Naive thymus-derived CD4-positive, alpha-beta T cell (primary cell): Measurements from ENCODE around the gene TREML4. TPM values are rescaled to one million over a fixed set of nuclear protein-coding genes. Genes with fewer than 3 reads are reported as not detected.

Source experiments
- ATAC-seq: fragments of 150-1000 bp; cut with Tn5 transposase; 2 replicates; pipeline ENCODE4 v1.10.0; 2021; ENCODE audit warnings: mild to moderate bottlenecking, moderate library complexity
- CTCF ChIA-PET: fragments of 350-600 bp; sonication (Branson Sonifier 250); formaldehyde crosslinking; loops from one replicate; lab custom pipeline; 2021; ENCODE audit warnings: antibody characterized with exemption; lab: Charles Lee
- POLR2A ChIA-PET: fragments of 350-600 bp; sonication (Branson Sonifier 250); formaldehyde crosslinking; loops from one replicate; lab custom pipeline; 2021; ENCODE audit warnings: antibody characterized with exemption, inconsistent platforms; lab: Charles Lee
- DNase-seq, 9 donors: peaks; one replicate each; pipeline versions ENCODE4 v3.0.0 to v3.0.0-alpha.2; 2020 to 2022; ENCODE audit warnings: mixed read lengths in 1 of 9
- H3K27ac ChIP-seq: one replicate; pipeline ENCODE4 v1.7.0; 2013; ENCODE audit warnings: mild to moderate bottlenecking, low read depth, low read length, moderate library complexity
- H3K27me3 ChIP-seq, 2 donors: one replicate each; pipeline ENCODE4 v1.7.0; 2013; ENCODE audit warnings: low read length in 2 of 2, mild to moderate bottlenecking in 2 of 2, moderate library complexity in 2 of 2; ENCODE audit not compliant: control insufficient read depth in 2 of 2, insufficient read depth in 2 of 2
- H3K36me3 ChIP-seq, 3 experiments: 1 replicate in 2 of 3; 2 replicates in 1 of 3; pipeline ENCODE4 v1.7.0; 2013; ENCODE audit warnings: low read length in 3 of 3, mild to moderate bottlenecking in 3 of 3, moderate library complexity in 1 of 3; ENCODE audit not compliant: insufficient read depth in 3 of 3, control insufficient read depth in 2 of 3
- H3K4me1 ChIP-seq, 2 donors: one replicate each; pipeline ENCODE4 v1.7.0; 2013; ENCODE audit warnings: low read length in 2 of 2, mild to moderate bottlenecking in 2 of 2, moderate library complexity in 1 of 2; ENCODE audit not compliant: control insufficient read depth in 2 of 2, insufficient read depth in 2 of 2
- H3K4me3 ChIP-seq: 2 replicates; pipeline ENCODE4 v1.7.0; 2013; ENCODE audit warnings: mild to moderate bottlenecking, low read length
- H3K9me3 ChIP-seq, 3 experiments: 1 replicate in 2 of 3; 2 replicates in 1 of 3; pipeline ENCODE4 v1.7.0; 2013; ENCODE audit warnings: low read length in 3 of 3; ENCODE audit not compliant: control insufficient read depth in 2 of 3
- H3K27ac Mint-ChIP-seq, 9 donors: one replicate each; pipeline ENCODE4 v1.8.0; 2020 to 2022; ENCODE audit warnings: mixed read lengths in 9 of 9, mild to moderate bottlenecking in 8 of 9, moderate library complexity in 5 of 9, inconsistent platforms in 2 of 9
- H3K27me3 Mint-ChIP-seq, 5 donors: one replicate each; pipeline ENCODE4 v1.8.0; 2021 to 2022; ENCODE audit warnings: mixed read lengths in 5 of 5, mild to moderate bottlenecking in 1 of 5
- H3K36me3 Mint-ChIP-seq, 5 donors: one replicate each; pipeline ENCODE4 v1.8.0; 2020 to 2022; ENCODE audit warnings: mixed read lengths in 5 of 5, mild to moderate bottlenecking in 3 of 5, inconsistent platforms in 1 of 5
- H3K4me1 Mint-ChIP-seq, 7 donors: one replicate each; pipeline ENCODE4 v1.8.0; 2020 to 2022; ENCODE audit warnings: mixed read lengths in 7 of 7, mild to moderate bottlenecking in 3 of 7, inconsistent platforms in 1 of 7
- H3K4me3 Mint-ChIP-seq, 10 donors: one replicate each; pipeline ENCODE4 v1.8.0; 2020 to 2022; ENCODE audit warnings: mild to moderate bottlenecking in 10 of 10, mixed read lengths in 10 of 10, moderate library complexity in 6 of 10, inconsistent platforms in 2 of 10
- H3K9me3 Mint-ChIP-seq, 11 donors: one replicate each; pipeline ENCODE4 v1.8.0; 2020 to 2022; ENCODE audit warnings: mixed read lengths in 11 of 11, mild to moderate bottlenecking in 4 of 11, inconsistent platforms in 1 of 11, moderate library complexity in 1 of 11
- intact Hi-C, 2 donors: fragments of 100-400 bp; cut with micrococcal nuclease; formaldehyde crosslinking; loops; one replicate each; pipeline ENCODE4 v1.15.1; 2023
- polyA plus RNA-seq, 2 donors: library from polyadenylated mRNA; unstranded; fragments of 300-500 nt; fragmentation: Illumina TruSeq; gene quantifications; one replicate each; pipeline ENCODE4 v1.2.3, GENCODE V29; 2021
- total RNA-seq, 6 experiments: library from RNA in 5 of 6; stranded (reverse) in 5 of 6; gene quantifications; 1 replicate in 5 of 6; 2 replicates in 1 of 6; pipeline ENCODE4 v1.2.3 and lab custom pipeline; 2021 to 2026

TREML4 gene
- total and polyA plus RNA-seq, 7 experiments from 2014 or later = 3.1 TPM; not detected in 6

- no peaks in the 10 kb centered on the region for H3K36me3 ChIP-seq
- Mint-ChIP-seq H3K4me3 (no peak overlapping the region), H3K27ac (peak overlapping the region in 2 of 9 donors; percentile 23 to 28), H3K36me3 (peaks cover 0 to 10% (median 6%) of the 10 kb centered on the region in 5 donors), H3K9me3 (peaks cover 4 to 13% (median 8%) of the 10 kb centered on the region in 11 donors), H3K4me1 (peaks cover 0 to 23% (median 14%) of the 10 kb centered on the region in 7 donors), H3K27me3 (peaks cover 0 to 17% (median 0%) of the 10 kb centered on the region in 5 donors)
- intact Hi-C loops = no loop called here
- H3K27me3 ChIP-seq = no peaks in the 10 kb centered on the region
- H3K27ac ChIP-seq = no peak overlapping the region
- CTCF ChIA-PET = interaction anchor here (0.9 kb wide), 1 partner anchor 28 kb away, joined by 5 read pairs; no protein-coding TSS in a partner anchor
- no peak overlapping the region for H3K4me3 ChIP-seq
- no peaks in the 10 kb centered on the region for H3K4me1 ChIP-seq
- no peak for DNase-seq
- ATAC-seq = no peak
- POLR2A ChIA-PET = no interaction called here
- peaks cover 0 to 8% (median 0%) of the 10 kb centered on the region in 3 experiments for H3K9me3 ChIP-seq
These were observed 18.4 kb upstream of the TREML4 start for GRCh38 chr6:41209547-41210320.

- H3K9me3 Mint-ChIP-seq = peaks cover 4 to 23% (median 12%) of the 10 kb centered on the region in 11 donors
- ATAC-seq (no peak), DNase-seq (no peak)
- Histone ChIP-seq H3K4me3 (no peak overlapping the region), H3K4me1 (no peaks in the 10 kb centered on the region), H3K36me3 (no peaks in the 10 kb centered on the region), H3K9me3 (peaks cover 0 to 15% (median 0%) of the 10 kb centered on the region in 3 experiments), H3K27ac (no peak overlapping the region), H3K27me3 (no peaks in the 10 kb centered on the region)
- peaks cover 0 to 15% (median 5%) of the 10 kb centered on the region in 7 donors for H3K4me1 Mint-ChIP-seq
- H3K36me3 Mint-ChIP-seq = peaks cover 0 to 10% (median 6%) of the 10 kb centered on the region in 5 donors
- peaks cover 0 to 24% (median 0%) of the 10 kb centered on the region in 5 donors for H3K27me3 Mint-ChIP-seq
- peak overlapping the region in 1 of 9 donors; percentile 25 for H3K27ac Mint-ChIP-seq
- POLR2A ChIA-PET = interaction anchor here (0.7 kb wide), 1 partner anchor 131 kb away, joined by 3 read pairs; no protein-coding TSS in a partner anchor
- H3K4me3 Mint-ChIP-seq = no peak overlapping the region
- intact Hi-C loops = no loop called here
- CTCF ChIA-PET = no interaction called here
These were observed 13.4 kb upstream of the TREML4 start for GRCh38 chr6:41214559-41215238.

GRCh38 chr6:41215777-41216176 lies 12.4 kb upstream of the TREML4 start:
- no peak for ATAC-seq
- DNase-seq = no peak
- no peaks in the 10 kb centered on the region for H3K27me3 ChIP-seq
- peaks cover 0 to 24% (median 0%) of the 10 kb centered on the region in 5 donors for H3K27me3 Mint-ChIP-seq
- ChIA-PET POLR2A (no interaction called here), CTCF (interaction anchor here (0.6 kb wide), 1 partner anchor 1781 kb away, joined by 5 read pairs; no protein-coding TSS in a partner anchor)
- no peak overlapping the region for H3K4me3 ChIP-seq
- H3K36me3 Mint-ChIP-seq = peaks cover 0 to 15% (median 8%) of the 10 kb centered on the region in 5 donors
- peaks cover 4 to 23% (median 13%) of the 10 kb centered on the region in 11 donors for H3K9me3 Mint-ChIP-seq
- H3K4me1 Mint-ChIP-seq = peaks cover 0 to 12% (median 5%) of the 10 kb centered on the region in 7 donors
- H3K4me3 Mint-ChIP-seq = no peak overlapping the region
- no peak overlapping the region for H3K27ac ChIP-seq
- peaks cover 0 to 15% (median 0%) of the 10 kb centered on the region in 3 experiments for H3K9me3 ChIP-seq
- H3K27ac Mint-ChIP-seq = no peak overlapping the region
- H3K4me1 ChIP-seq = no peaks in the 10 kb centered on the region
- intact Hi-C loops = no loop called here
- no peaks in the 10 kb centered on the region for H3K36me3 ChIP-seq

- intact Hi-C loops = no loop called here
- CTCF ChIA-PET = interaction anchor here (0.6 kb wide), 1 partner anchor 1780 kb away, joined by 5 read pairs; no protein-coding TSS in a partner anchor
- peaks cover 0 to 15% (median 0%) of the 10 kb centered on the region in 3 experiments for H3K9me3 ChIP-seq
- H3K27ac ChIP-seq = no peak overlapping the region
- H3K4me1 ChIP-seq = no peaks in the 10 kb centered on the region
- Mint-ChIP-seq H3K36me3 (peaks cover 0 to 16% (median 8%) of the 10 kb centered on the region in 5 donors), H3K9me3 (peaks cover 4 to 23% (median 13%) of the 10 kb centered on the region in 11 donors), H3K27me3 (peaks cover 0 to 24% (median 0%) of the 10 kb centered on the region in 5 donors), H3K27ac (no peak overlapping the region), H3K4me1 (peaks cover 0 to 8% (median 5%) of the 10 kb centered on the region in 7 donors), H3K4me3 (no peak overlapping the region)
- DNase-seq = no peak
- H3K36me3 ChIP-seq = no peaks in the 10 kb centered on the region
- H3K27me3 ChIP-seq = no peaks in the 10 kb centered on the region
- no peak overlapping the region for H3K4me3 ChIP-seq
- ATAC-seq = no peak
- POLR2A ChIA-PET = no interaction called here
These were observed 11.5 kb upstream of the TREML4 start for GRCh38 chr6:41216616-41217015.

GRCh38 chr6:41222045-41222444 lies 6.1 kb upstream of the TREML4 start:
- Mint-ChIP-seq H3K27me3 (peaks cover 0 to 25% (median 11%) of the 10 kb centered on the region in 5 donors), H3K4me1 (peaks cover 3 to 19% (median 11%) of the 10 kb centered on the region in 7 donors), H3K36me3 (peaks cover 0 to 14% (median 0%) of the 10 kb centered on the region in 5 donors), H3K9me3 (peaks cover 0 to 5% (median 0%) of the 10 kb centered on the region in 11 donors), H3K4me3 (no peak overlapping the region), H3K27ac (peak overlapping the region in 3 of 9 donors; percentile 22 to 54 (median 34))
- Histone ChIP-seq H3K9me3 (no peaks in the 10 kb centered on the region), H3K4me3 (no peak overlapping the region), H3K36me3 (no peaks in the 10 kb centered on the region), H3K27ac (no peak overlapping the region), H3K4me1 (no peaks in the 10 kb centered on the region), H3K27me3 (no peaks in the 10 kb centered on the region)
- ChIA-PET POLR2A (no interaction called here), CTCF (interaction anchor here (0.8 kb wide), 1 partner anchor 97 kb away, joined by 3 read pairs; no protein-coding TSS in a partner anchor)
- no peak for DNase-seq
- ATAC-seq = no peak
- intact Hi-C loops = no loop called here

- ChIA-PET CTCF (no interaction called here), POLR2A (no interaction called here)
- H3K4me1 ChIP-seq = no peaks in the 10 kb centered on the region
- no peaks in the 10 kb centered on the region for H3K9me3 ChIP-seq
- Mint-ChIP-seq H3K4me1 (peaks cover 3 to 19% (median 11%) of the 10 kb centered on the region in 7 donors), H3K27ac (no peak overlapping the region), H3K9me3 (peaks cover 0 to 4% (median 0%) of the 10 kb centered on the region in 11 donors), H3K27me3 (peaks cover 0 to 27% (median 11%) of the 10 kb centered on the region in 5 donors), H3K36me3 (peaks cover 0 to 14% (median 0%) of the 10 kb centered on the region in 5 donors), H3K4me3 (no peak overlapping the region)
- no peak overlapping the region for H3K27ac ChIP-seq
- H3K4me3 ChIP-seq = no peak overlapping the region
- ATAC-seq (peak; percentile 59), DNase-seq (no peak)
- no peaks in the 10 kb centered on the region for H3K36me3 ChIP-seq
- intact Hi-C loops = no loop called here
- H3K27me3 ChIP-seq = peaks cover 0 to 4% of the 10 kb centered on the region in 2 donors
These were observed 5.6 kb upstream of the TREML4 start for GRCh38 chr6:41222513-41222912.
